T-helper 17 cell (primary cell): ENCODE data around the gene ARHGAP25. TPM values are rescaled to one million over a fixed set of nuclear protein-coding genes. Genes with fewer than 3 reads are reported as not detected.

Experiments used
- ATAC-seq: fragments of 150-1000 bp; cut with Tn5 transposase; 2 replicates; pipeline ENCODE4 v1.10.0; 2021; ENCODE audit warnings: mild to moderate bottlenecking, moderate library complexity
- DNase-seq, 3 donors: peaks; one replicate each; pipeline versions ENCODE4 v3.0.0 to v3.0.0-alpha.2; 2020 to 2021
- H3K9me3 ChIP-seq: one replicate; pipeline ENCODE4 v1.7.0; 2013; ENCODE audit warnings: low read length, mild to moderate bottlenecking; ENCODE audit not compliant: control insufficient read depth, poor library complexity, severe bottlenecking
- H3K27ac Mint-ChIP-seq: one replicate; pipeline ENCODE4 v1.8.0; 2022; ENCODE audit warnings: mild to moderate bottlenecking, moderate library complexity, mixed read lengths
- H3K27me3 Mint-ChIP-seq: one replicate; pipeline ENCODE4 v1.8.0; 2022; ENCODE audit warnings: mixed read lengths
- H3K36me3 Mint-ChIP-seq: one replicate; pipeline ENCODE4 v1.8.0; 2022; ENCODE audit warnings: low read depth, mixed read lengths
- H3K4me1 Mint-ChIP-seq: one replicate; pipeline ENCODE4 v1.8.0; 2022; ENCODE audit warnings: mild to moderate bottlenecking, mixed read lengths
- H3K4me3 Mint-ChIP-seq: one replicate; pipeline ENCODE4 v1.8.0; 2022; ENCODE audit warnings: mild to moderate bottlenecking, moderate library complexity, mixed read lengths
- total RNA-seq, 4 donors: library from RNA in 2 of 4; stranded (reverse) in 2 of 4; gene quantifications; one replicate each; pipeline ENCODE4 v1.2.3 and lab custom pipeline; 2022 to 2026

ARHGAP25 gene
- total RNA-seq, 2 donors from 2014 or later: 75.6 to 90.6 TPM

DNA sequence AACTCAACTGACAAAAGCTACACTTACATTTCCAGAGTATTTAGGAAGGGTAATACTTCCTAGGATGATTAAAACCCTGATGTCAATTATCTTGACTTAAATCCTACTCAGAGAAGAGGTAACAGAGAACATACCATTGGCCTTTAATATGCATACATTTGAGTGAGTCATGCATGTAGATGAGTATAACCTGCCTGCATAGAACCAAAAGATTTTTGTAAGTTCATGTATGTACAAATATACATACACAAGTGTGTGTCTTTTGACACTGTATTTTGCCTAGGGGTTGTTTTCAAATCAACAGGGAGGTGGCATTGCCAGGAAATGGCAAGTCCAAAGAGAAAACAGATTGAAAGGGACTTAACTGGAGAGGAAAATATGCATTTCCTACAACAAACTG lies 130.5 kb downstream of the ARHGAP25 start:
- Mint-ChIP-seq H3K4me3 (no peak overlapping the region), H3K36me3 (no peaks in the 10 kb centered on the region), H3K27ac (no peak overlapping the region), H3K27me3 (peaks cover 5% of the 10 kb centered on the region), H3K4me1 (peaks cover under 1% of the 10 kb centered on the region)
- H3K9me3 ChIP-seq: no peaks in the 10 kb centered on the region
- no peak for DNase-seq
- no peak for ATAC-seq

DNA sequence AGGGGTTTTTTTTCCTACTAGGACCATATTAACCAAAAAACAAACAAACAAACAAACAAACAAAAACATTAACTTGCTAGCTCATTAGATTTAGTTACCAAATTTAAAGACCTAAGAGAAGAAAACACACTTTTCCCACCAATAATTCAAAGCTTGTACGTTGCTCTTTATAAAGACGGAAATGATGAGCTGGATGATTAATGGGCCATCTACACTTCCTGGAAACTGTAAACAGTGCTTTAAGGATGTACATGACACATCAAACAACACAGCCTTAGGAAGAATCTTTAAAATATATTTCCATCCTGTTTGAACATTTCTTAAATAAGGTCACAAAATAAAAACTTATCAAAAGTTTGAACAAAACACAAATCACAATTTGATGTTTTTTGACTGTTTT lies 135.6 kb downstream of the ARHGAP25 start:
- no peaks in the 10 kb centered on the region for H3K36me3 Mint-ChIP-seq
- H3K27ac Mint-ChIP-seq: no peak overlapping the region
- H3K27me3 Mint-ChIP-seq: peaks cover 4% of the 10 kb centered on the region
- no peaks in the 10 kb centered on the region for H3K9me3 ChIP-seq
- DNase-seq: no peak
- H3K4me1 Mint-ChIP-seq: no peaks in the 10 kb centered on the region
- no peak for ATAC-seq
- no peak overlapping the region for H3K4me3 Mint-ChIP-seq

DNA sequence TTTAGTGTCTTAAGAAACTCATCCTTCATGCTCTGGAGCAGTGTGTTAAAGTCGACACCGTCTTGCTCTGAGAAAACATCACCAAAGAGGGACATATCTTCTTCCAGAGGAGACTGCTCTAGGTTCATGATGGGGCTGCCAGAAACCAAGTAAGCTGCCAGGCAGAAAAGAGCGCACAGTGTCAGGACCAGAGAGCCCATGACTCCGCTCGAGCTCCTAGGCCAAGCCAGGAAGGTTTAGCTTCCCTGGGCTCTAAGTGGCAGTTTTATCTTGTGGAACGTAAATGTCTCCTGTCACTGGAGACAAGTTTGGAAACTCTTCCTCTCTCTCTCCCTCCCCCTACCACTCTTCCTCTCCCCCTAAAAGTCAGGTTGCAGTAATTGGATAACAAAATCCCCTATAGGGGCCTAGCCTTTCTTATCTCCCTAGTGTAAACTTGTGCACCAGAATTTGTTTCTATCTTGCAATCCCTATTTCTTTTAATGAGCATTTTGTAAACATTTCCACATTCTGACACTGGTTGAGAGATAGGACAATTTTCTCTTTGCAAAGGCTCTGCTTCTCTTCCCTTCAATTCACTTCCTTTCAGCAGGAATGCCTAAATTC lies 136.7 kb downstream of the ARHGAP25 start, which contains the start of gene BMP10:
Gene BMP10 (minus strand): TSS at position 239 of the 606 bp plus-strand sequence. CDS start 39 bp downstream, at position 200.
- H3K36me3 Mint-ChIP-seq: no peaks in the 10 kb centered on the region
- ATAC-seq (no peak), DNase-seq (no peak)
- H3K4me3 Mint-ChIP-seq: no peak within 1 kb of the TSS
- H3K27me3 Mint-ChIP-seq: peaks cover 4% of the 10 kb centered on the region
- H3K4me1 Mint-ChIP-seq: no peaks in the 10 kb centered on the region
- no peaks in the 10 kb centered on the region for H3K9me3 ChIP-seq
- no peak within 1 kb of the TSS for H3K27ac Mint-ChIP-seq

Other genes with a start within 250 kb of the ARHGAP25 start
- not detected for gene PROKR1, start 91.2 kb upstream of the ARHGAP25 start, total RNA-seq
- gene BMP10, start 136.6 kb downstream of the ARHGAP25 start, total RNA-seq: not detected
- not detected for gene GKN2, start 218.1 kb downstream of the ARHGAP25 start, total RNA-seq
- not detected for gene GKN1, start 239.8 kb downstream of the ARHGAP25 start, total RNA-seq